Activated naive CD8-positive, alpha-beta T cell treated with anti-CD3 and anti-CD28 coated beads, Interleukin-2, amount 10 ng/mL, durations not matched to agents 7 days and 5 days (primary cell): ENCODE results near the gene CARD9. TPM values are rescaled to one million over a fixed set of nuclear protein-coding genes. Genes with fewer than 3 reads are reported as not detected.

ENCODE experiments used
- ATAC-seq: fragments of 150-1000 bp; cut with Tn5 transposase; one replicate; pipeline ENCODE4 v1.10.0; 2021; ENCODE audit warnings: low read depth, moderate library complexity
- POLR2A ChIA-PET: fragments of 350-600 bp; sonication (Branson Sonifier 250); formaldehyde crosslinking; loops from one replicate; lab custom pipeline; 2021; ENCODE audit warnings: antibody characterized with exemption; lab: Charles Lee
- DNase-seq: peaks from one replicate; pipeline ENCODE4 v3.0.0; 2021
- H3K27ac Mint-ChIP-seq: one replicate; pipeline ENCODE4 v1.8.0; 2022; ENCODE audit warnings: mild to moderate bottlenecking, mixed read lengths
- H3K27me3 Mint-ChIP-seq: one replicate; pipeline ENCODE4 v1.8.0; 2022; ENCODE audit warnings: mild to moderate bottlenecking, moderate library complexity, mixed read lengths
- H3K36me3 Mint-ChIP-seq: one replicate; pipeline ENCODE4 v1.8.0; 2021; ENCODE audit warnings: mild to moderate bottlenecking, mixed read lengths
- H3K4me1 Mint-ChIP-seq: one replicate; pipeline ENCODE4 v1.8.0; 2021; ENCODE audit warnings: mixed read lengths
- H3K4me3 Mint-ChIP-seq: one replicate; pipeline ENCODE4 v1.8.0; 2022; ENCODE audit warnings: mild to moderate bottlenecking, moderate library complexity, mixed read lengths
- H3K9me3 Mint-ChIP-seq: one replicate; pipeline ENCODE4 v1.8.0; 2021; ENCODE audit warnings: mixed read lengths
- total RNA-seq, 2 experiments: library from RNA; stranded (reverse); gene quantifications; one replicate each; pipeline ENCODE4 v1.2.3, GENCODE V29; 2021

Gene CARD9
- total RNA-seq, 2 experiments from 2014 or later: 0.45 to 0.61 TPM

GRCh38 chr9:136385015-136385414 lies 11.5 kb upstream of the CARD9 start:
- DNase-seq: peak; percentile 57
- Mint-ChIP-seq H3K4me1 (peaks cover 21% of the 10 kb centered on the region), H3K4me3 (peak overlapping the region; percentile 54)

GRCh38 chr9:136383436-136383835 lies 10.0 kb upstream of the CARD9 start:
- Mint-ChIP-seq H3K36me3 (peaks cover 28% of the 10 kb centered on the region), H3K4me3 (no peak overlapping the region), H3K9me3 (no peaks in the 10 kb centered on the region), H3K27ac (no peak overlapping the region), H3K4me1 (peaks cover 17% of the 10 kb centered on the region), H3K27me3 (no peaks in the 10 kb centered on the region)
- no peak for DNase-seq
- POLR2A ChIA-PET: interaction anchor here (2.4 kb wide), 1 partner anchor 20 kb away, joined by 12 read pairs; the partner anchor contains the start of gene DNLZ
- ATAC-seq: no peak

More at GRCh38 chr9:136385015-136385414, 11.5 kb upstream of the CARD9 start:
- H3K36me3 Mint-ChIP-seq: peaks cover 32% of the 10 kb centered on the region
- peak overlapping the region; percentile 14 for H3K27ac Mint-ChIP-seq
- no peaks in the 10 kb centered on the region for H3K9me3 Mint-ChIP-seq
- H3K27me3 Mint-ChIP-seq: no peaks in the 10 kb centered on the region
- POLR2A ChIA-PET: interaction anchor here (0.6 to 2.4 kb wide), 3 partner anchors 19 to 326 kb away, joined by 3 to 12 read pairs (median 5); partner anchors contain the start of gene DNLZ
- ATAC-seq: peak; percentile 78

GRCh38 chr9:136381966-136382513 lies 8.6 kb upstream of the CARD9 start:
- POLR2A ChIA-PET: interaction anchor here (1.4 kb wide), 1 partner anchor 19 kb away, joined by 3 read pairs; no protein-coding TSS in a partner anchor

GRCh38 chr9:136381311-136381710 lies 7.8 kb upstream of the CARD9 start:
- POLR2A ChIA-PET: interaction anchor here (1.4 kb wide), 1 partner anchor 18 kb away, joined by 3 read pairs; no protein-coding TSS in a partner anchor
- H3K4me3 Mint-ChIP-seq: no peak overlapping the region
- H3K27me3 Mint-ChIP-seq: no peaks in the 10 kb centered on the region
- ATAC-seq: no peak
- H3K36me3 Mint-ChIP-seq: peaks cover 16% of the 10 kb centered on the region
- DNase-seq: no peak
- no peaks in the 10 kb centered on the region for H3K9me3 Mint-ChIP-seq
- H3K4me1 Mint-ChIP-seq: peaks cover 17% of the 10 kb centered on the region
- no peak overlapping the region for H3K27ac Mint-ChIP-seq

More at GRCh38 chr9:136381966-136382513, 8.6 kb upstream of the CARD9 start:
- no peak for ATAC-seq
- Mint-ChIP-seq H3K4me3 (no peak overlapping the region), H3K36me3 (peaks cover 20% of the 10 kb centered on the region), H3K27ac (no peak overlapping the region), H3K4me1 (peaks cover 17% of the 10 kb centered on the region), H3K27me3 (no peaks in the 10 kb centered on the region), H3K9me3 (no peaks in the 10 kb centered on the region)
- no peak for DNase-seq

- no peaks in the 10 kb centered on the region for H3K9me3 Mint-ChIP-seq
- no peak overlapping the region for H3K4me3 Mint-ChIP-seq
- POLR2A ChIA-PET: no interaction called here
- no peak overlapping the region for H3K27ac Mint-ChIP-seq
- ATAC-seq (no peak), DNase-seq (no peak)
- H3K27me3 Mint-ChIP-seq: no peaks in the 10 kb centered on the region
- H3K4me1 Mint-ChIP-seq: peaks cover 13% of the 10 kb centered on the region
- H3K36me3 Mint-ChIP-seq: peaks cover 12% of the 10 kb centered on the region
Measured at GRCh38 chr9:136380381-136380780, 6.9 kb upstream of the CARD9 start.

DNA sequence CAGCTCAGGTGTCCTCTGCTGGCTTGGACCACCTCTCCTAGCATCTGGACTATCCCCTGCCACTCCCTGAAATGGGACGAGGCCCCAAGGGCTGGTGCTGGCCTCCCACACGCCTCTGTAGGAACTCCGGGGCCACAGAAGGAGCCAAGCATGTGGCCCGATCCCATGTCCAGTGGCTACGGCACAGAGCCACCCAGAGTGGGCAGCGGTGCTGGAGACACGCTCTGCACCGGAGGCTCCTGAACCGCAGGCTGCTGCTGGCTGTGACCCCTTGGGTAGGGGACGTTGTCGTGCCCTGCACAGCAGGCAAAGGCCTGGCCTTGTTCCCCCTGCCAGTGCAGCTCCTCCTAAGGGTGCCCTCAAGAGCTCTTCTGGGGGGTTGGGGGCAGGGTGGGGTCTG lies 6.4 kb upstream of the CARD9 start:
- no peaks in the 10 kb centered on the region for H3K27me3 Mint-ChIP-seq
- POLR2A ChIA-PET: no interaction called here
- no peak overlapping the region for H3K27ac Mint-ChIP-seq
- H3K36me3 Mint-ChIP-seq: peaks cover 10% of the 10 kb centered on the region
- H3K9me3 Mint-ChIP-seq: no peaks in the 10 kb centered on the region
- peaks cover 8% of the 10 kb centered on the region for H3K4me1 Mint-ChIP-seq
- no peak overlapping the region for H3K4me3 Mint-ChIP-seq
- ATAC-seq (no peak), DNase-seq (no peak)

- Mint-ChIP-seq H3K27ac (no peak overlapping the region), H3K36me3 (peaks cover 6% of the 10 kb centered on the region), H3K27me3 (no peaks in the 10 kb centered on the region), H3K4me1 (peaks cover 3% of the 10 kb centered on the region), H3K4me3 (no peak overlapping the region), H3K9me3 (no peaks in the 10 kb centered on the region)
- DNase-seq: no peak
- POLR2A ChIA-PET: no interaction called here
- no peak for ATAC-seq
Measured at GRCh38 chr9:136379401-136379800, 5.9 kb upstream of the CARD9 start.

- DNase-seq: no peak
- POLR2A ChIA-PET: no interaction called here
- H3K9me3 Mint-ChIP-seq: no peaks in the 10 kb centered on the region
- peaks cover 3% of the 10 kb centered on the region for H3K36me3 Mint-ChIP-seq
- no peak overlapping the region for H3K4me3 Mint-ChIP-seq
- no peak overlapping the region for H3K27ac Mint-ChIP-seq
- peaks cover under 1% of the 10 kb centered on the region for H3K4me1 Mint-ChIP-seq
- no peak for ATAC-seq
- no peaks in the 10 kb centered on the region for H3K27me3 Mint-ChIP-seq
Measured at GRCh38 chr9:136379003-136379287, 5.5 kb upstream of the CARD9 start.

DNA sequence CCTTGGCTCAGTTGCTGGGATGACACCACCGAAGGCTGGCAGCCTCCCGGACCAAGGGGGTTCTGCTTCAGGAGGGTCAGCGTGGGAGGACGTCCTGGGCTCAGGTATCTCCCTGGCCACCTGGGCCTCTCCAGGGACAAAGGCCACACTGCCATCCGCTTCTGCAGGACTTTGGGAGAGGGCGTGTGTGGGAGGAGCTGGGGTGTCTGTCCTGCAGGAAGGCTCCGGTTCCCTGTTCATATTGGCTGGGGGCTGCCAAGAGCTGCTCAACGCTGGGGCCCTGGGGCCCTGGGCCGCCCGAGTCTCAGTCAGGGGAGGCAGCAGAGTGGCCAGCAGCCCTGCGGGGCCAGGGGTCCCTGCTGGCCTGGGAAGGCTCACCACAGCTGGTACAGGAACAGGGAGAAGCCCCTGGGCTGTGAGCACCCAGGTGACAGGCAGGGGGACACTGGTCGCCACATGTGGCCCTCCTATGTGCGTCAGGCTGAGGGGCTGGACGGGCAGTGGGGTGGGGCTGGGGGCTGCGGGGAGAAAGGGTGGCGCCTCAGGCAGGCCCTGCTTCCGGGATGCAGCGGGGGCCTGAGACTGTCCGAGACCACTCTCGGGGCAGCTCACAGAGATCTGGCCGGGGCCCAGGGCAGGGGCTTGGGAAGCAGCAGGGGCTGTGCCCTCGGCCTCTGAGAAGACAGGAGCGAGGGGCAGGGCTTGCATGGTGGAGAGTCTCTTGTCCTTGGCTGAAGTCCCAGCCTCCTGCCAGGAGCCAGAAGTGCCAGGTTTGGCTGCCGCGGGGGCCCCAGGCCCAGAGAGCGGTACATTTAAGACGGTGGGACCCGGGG lies 4.9 kb upstream of the CARD9 start:
- DNase-seq (no peak), ATAC-seq (no peak)
- H3K4me3 Mint-ChIP-seq: no peak overlapping the region
- H3K4me1 Mint-ChIP-seq: no peaks in the 10 kb centered on the region
- no peak overlapping the region for H3K27ac Mint-ChIP-seq
- POLR2A ChIA-PET: no interaction called here
- no peaks in the 10 kb centered on the region for H3K27me3 Mint-ChIP-seq
- H3K9me3 Mint-ChIP-seq: no peaks in the 10 kb centered on the region
- H3K36me3 Mint-ChIP-seq: peaks cover 1% of the 10 kb centered on the region

DNA sequence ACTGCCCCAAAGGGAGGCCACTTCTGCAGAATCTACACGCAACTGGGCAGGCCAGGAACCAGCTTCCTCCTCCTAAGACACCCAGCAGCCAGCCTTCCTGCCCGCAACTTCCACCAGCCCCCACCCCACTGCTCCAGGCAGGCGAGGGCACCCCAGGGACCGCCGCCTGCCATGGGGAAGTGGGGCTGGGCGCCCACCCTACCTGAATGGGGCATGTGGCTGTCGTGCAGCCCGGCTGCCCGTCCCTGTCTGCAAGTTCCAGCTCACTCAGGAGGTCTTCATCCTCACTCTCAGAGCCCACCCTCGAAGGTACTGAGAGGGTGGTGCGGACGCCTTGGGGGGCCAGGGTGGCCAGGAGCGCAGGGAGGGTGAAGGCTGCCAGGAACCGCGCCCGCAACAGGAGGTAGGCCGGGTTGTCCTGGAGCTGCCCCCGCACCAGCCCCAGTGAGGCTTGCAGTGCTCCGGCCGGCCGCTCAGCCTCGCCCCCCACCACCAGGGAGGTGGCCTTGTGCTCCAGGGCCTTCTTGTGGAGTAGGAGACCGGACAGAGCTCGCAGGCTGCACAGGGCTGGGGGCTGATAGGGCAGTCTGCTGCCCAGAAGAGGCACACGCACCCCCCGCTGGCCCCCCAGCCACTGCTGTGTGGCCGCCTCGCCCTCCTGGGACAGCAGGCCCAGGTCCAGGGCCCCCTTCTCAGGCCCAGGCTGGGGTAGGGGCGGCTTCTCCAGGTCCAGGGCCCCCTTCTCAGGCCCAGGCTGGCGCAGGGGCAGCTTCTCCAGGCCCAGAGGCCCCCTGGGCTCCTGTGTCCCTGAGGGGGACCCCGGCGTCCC lies 4.1 kb upstream of the CARD9 start:
- ATAC-seq: no peak
- H3K27ac Mint-ChIP-seq: no peak overlapping the region

GRCh38 chr9:136376457-136376856 lies 3.0 kb upstream of the CARD9 start:
- ATAC-seq (no peak), DNase-seq (no peak)
- Mint-ChIP-seq H3K36me3 (peaks cover 1% of the 10 kb centered on the region), H3K4me3 (no peak overlapping the region), H3K9me3 (no peaks in the 10 kb centered on the region), H3K4me1 (peaks cover 2% of the 10 kb centered on the region), H3K27me3 (no peaks in the 10 kb centered on the region), H3K27ac (no peak overlapping the region)
- POLR2A ChIA-PET: no interaction called here

More for the DNA sequence above, 4.1 kb upstream of the CARD9 start:
- Mint-ChIP-seq H3K4me1 (peaks cover 2% of the 10 kb centered on the region), H3K36me3 (peaks cover 1% of the 10 kb centered on the region), H3K27me3 (no peaks in the 10 kb centered on the region), H3K4me3 (no peak overlapping the region), H3K9me3 (no peaks in the 10 kb centered on the region)
- DNase-seq: no peak
- POLR2A ChIA-PET: no interaction called here

DNA sequence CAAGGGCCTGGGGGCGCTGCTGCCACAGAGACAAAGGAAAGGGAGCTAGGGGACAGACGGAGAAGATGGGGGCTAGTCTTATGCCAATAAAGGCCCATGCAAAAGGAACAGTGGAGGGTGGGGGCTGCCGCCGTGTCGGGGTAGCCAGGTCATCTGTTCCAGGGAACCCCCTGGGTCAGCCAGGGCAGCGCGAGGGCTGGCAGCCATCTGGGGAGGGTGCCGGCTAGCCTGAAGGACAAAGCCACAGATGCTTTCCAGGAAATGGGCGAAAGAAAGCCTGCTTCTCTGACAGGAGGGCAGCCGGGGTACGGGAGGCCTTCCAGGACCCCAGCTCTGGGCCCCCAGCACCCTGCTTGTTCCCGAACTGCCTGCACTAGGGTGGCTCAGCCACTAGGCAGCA lies 1.6 kb upstream of the CARD9 start:
- Mint-ChIP-seq H3K27me3 (no peaks in the 10 kb centered on the region), H3K36me3 (peaks cover 1% of the 10 kb centered on the region), H3K4me1 (peaks cover 2% of the 10 kb centered on the region), H3K27ac (no peak overlapping the region), H3K9me3 (no peaks in the 10 kb centered on the region), H3K4me3 (no peak overlapping the region)
- POLR2A ChIA-PET: interaction anchor here (1.1 to 1.2 kb wide), 2 partner anchors 12 to 22 kb away, joined by 3 read pairs; no protein-coding TSS in a partner anchor
- no peak for DNase-seq
- ATAC-seq: no peak

DNA sequence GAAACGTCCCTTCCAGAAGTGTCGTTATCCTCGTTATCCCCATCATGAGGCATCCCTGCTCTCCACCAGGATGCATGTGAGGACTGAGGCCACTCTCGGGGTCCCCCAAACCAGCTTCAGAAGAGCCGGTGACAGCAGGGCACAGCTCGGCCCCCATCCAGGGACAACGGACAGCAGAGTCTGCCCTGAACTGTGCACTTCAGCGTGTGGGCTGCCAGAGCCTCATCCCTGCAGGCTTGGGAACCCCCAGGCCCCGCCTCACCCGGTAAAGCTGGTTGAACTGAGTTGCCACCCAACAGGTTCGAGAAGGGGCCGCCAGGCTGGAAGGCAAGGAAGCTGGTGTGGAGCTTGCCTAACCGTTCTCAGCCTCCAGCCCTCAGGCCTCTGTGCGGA lies 710 bp upstream of the CARD9 start:
- no peak for ATAC-seq
- POLR2A ChIA-PET: interaction anchor here (1.1 kb wide), 1 partner anchor 23 kb away, joined by 3 read pairs; no protein-coding TSS in a partner anchor
- no peaks in the 10 kb centered on the region for H3K9me3 Mint-ChIP-seq
- no peak overlapping the region for H3K4me3 Mint-ChIP-seq
- DNase-seq: no peak
- H3K4me1 Mint-ChIP-seq: peaks cover 2% of the 10 kb centered on the region
- no peaks in the 10 kb centered on the region for H3K27me3 Mint-ChIP-seq
- H3K36me3 Mint-ChIP-seq: peaks cover 1% of the 10 kb centered on the region
- no peak overlapping the region for H3K27ac Mint-ChIP-seq
